ENCODE measurements around the gene GSK3A. TPM values are rescaled to one million over a fixed set of nuclear protein-coding genes. Genes with fewer than 3 reads are reported as not detected.

The GSK3A gene
- total and polyA plus RNA-seq, 2 of the 8 experiments (the other 6 are each of a cell fraction or from before 2014, with no cell fraction given): 55.3 to 84.0 TPM

GRCh38 chr19:42254850-42255765 is 12.7 kb upstream of the GSK3A start, which contains the start of gene ERF (continued):
- no peak for TF ChIP-seq CEBPB (IDR thresholded peaks at IDR 0.05; ENCODE audit: low read depth, low read length)
- TF ChIP-seq TBP (IDR thresholded peaks at IDR 0.05; ENCODE audit: low read depth, low read length): peak; percentile 63; the same call in 1 of the 2 replicates
- 0 out of 2 replicates have a peak, but pooled peaks have one; percentile 64 for TF ChIP-seq RXRA (IDR thresholded peaks at IDR 0.05; ENCODE audit: insufficient read depth, low read depth, low read length)
- peak; percentile 97 for TF ChIP-seq EGR1 (IDR thresholded peaks at IDR 0.05; ENCODE audit: borderline replicate concordance, low read depth, low read length)
- TF ChIP-seq EZH2 (IDR thresholded peaks at IDR 0.05; ENCODE audit: low read depth, low read length, severe bottlenecking): no peak
- TF ChIP-seq SP1 (IDR thresholded peaks at IDR 0.05; ENCODE audit: low read depth, low read length): no peak
- TF ChIP-seq USF2 (IDR thresholded peaks at IDR 0.05; ENCODE audit: low read length): no peak
- no peak for TF ChIP-seq SP2 (IDR thresholded peaks at IDR 0.05; ENCODE audit: low read length)
- TF ChIP-seq KDM4A (IDR thresholded peaks at IDR 0.05; ENCODE audit: low read depth, low read length, severe bottlenecking): peak; percentile 20
- peak; percentile 51; the same call in 1 of the 2 replicates for TF ChIP-seq POLR2AphosphoS5 (IDR thresholded peaks at IDR 0.05; ENCODE audit: low read depth, low read length)
- TF ChIP-seq POU5F1 (IDR thresholded peaks at IDR 0.05; ENCODE audit: low read depth, low read length): no peak
- peak; percentile 94 for TF ChIP-seq CREB1 (IDR thresholded peaks at IDR 0.05)
- no peak for TF ChIP-seq NRF1 (IDR thresholded peaks at IDR 0.05; ENCODE audit: low read depth, low read length)
- TF ChIP-seq KDM1A (IDR thresholded peaks at IDR 0.05; ENCODE audit: borderline replicate concordance, low read length): no peak
- TF ChIP-seq SRF (IDR thresholded peaks at IDR 0.05; ENCODE audit: low read depth, low read length): no peak
- TF ChIP-seq SUZ12 (IDR thresholded peaks at IDR 0.05; ENCODE audit: low read length): no peak
- peak; percentile 73 for TF ChIP-seq TAF1 (IDR thresholded peaks at IDR 0.05; ENCODE audit: low read depth, low read length)
- TF ChIP-seq SIRT6 (IDR thresholded peaks at IDR 0.05; ENCODE audit: low read length): no peak
- TF ChIP-seq RNF2 (IDR thresholded peaks at IDR 0.05; ENCODE audit: borderline replicate concordance, low read depth, low read length, missing control alignments, poor library complexity, severe bottlenecking): no peak
- no peak for TF ChIP-seq ATF2 (IDR thresholded peaks at IDR 0.05; ENCODE audit: low read length)
- TF ChIP-seq RFX5 (IDR thresholded peaks at IDR 0.05; ENCODE audit: borderline replicate concordance, low read depth, low read length): no peak
